AG09309 (cell line): Measurements from ENCODE around the gene PCLAF.
"Not testable (repeated sequence)": the region's sequence is repeated elsewhere in the genome, so short reads cannot be mapped to it uniquely, and the experiment has no call there.

Experiments
- DNase-seq: peaks from one replicate; pipeline ENCODE4 v3.0.0-alpha.2; 2010; ENCODE audit warnings: low read depth
- H3K4me3 ChIP-seq: 2 replicates; pipeline ENCODE4 v1.5.1; 2011; ENCODE audit warnings: mild to moderate bottlenecking, low read depth, low read length, moderate library complexity; ENCODE audit not compliant: control insufficient read depth
- TF ChIP-seq, protein P1 (sequence below): IDR thresholded peaks from 2 replicates; pipeline ENCODE4 v1.5.1; 2011; ENCODE audit warnings: mild to moderate bottlenecking, low read depth, low read length, inconsistent platforms; ENCODE audit not compliant: insufficient read depth, control insufficient read depth; ENCODE audit errors: missing control alignments

PCLAF gene

DNA sequence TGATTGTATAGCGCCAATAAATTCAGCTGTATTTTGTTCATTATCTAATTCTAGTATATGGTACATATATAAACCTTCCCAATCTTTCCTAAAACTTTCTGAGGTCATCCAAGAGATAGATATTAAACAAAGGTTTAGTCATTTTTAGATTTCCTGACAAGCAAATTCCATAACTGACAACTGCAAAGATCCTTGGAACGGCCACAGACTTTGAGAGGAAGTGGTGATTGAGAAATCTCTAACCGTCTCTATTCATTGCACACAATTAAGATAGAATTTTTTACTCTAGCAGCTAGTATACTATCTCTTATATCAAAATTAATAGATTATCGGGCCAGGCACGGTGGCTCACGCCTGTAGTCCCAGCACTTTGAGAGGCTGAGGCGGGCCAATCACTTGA is 30.0 kb downstream of the PCLAF start:
- TF ChIP-seq, protein P1, sequence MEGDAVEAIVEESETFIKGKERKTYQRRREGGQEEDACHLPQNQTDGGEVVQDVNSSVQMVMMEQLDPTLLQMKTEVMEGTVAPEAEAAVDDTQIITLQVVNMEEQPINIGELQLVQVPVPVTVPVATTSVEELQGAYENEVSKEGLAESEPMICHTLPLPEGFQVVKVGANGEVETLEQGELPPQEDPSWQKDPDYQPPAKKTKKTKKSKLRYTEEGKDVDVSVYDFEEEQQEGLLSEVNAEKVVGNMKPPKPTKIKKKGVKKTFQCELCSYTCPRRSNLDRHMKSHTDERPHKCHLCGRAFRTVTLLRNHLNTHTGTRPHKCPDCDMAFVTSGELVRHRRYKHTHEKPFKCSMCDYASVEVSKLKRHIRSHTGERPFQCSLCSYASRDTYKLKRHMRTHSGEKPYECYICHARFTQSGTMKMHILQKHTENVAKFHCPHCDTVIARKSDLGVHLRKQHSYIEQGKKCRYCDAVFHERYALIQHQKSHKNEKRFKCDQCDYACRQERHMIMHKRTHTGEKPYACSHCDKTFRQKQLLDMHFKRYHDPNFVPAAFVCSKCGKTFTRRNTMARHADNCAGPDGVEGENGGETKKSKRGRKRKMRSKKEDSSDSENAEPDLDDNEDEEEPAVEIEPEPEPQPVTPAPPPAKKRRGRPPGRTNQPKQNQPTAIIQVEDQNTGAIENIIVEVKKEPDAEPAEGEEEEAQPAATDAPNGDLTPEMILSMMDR: no peak
- DNase-seq: no peak
- no peak overlapping the region for H3K4me3 ChIP-seq

DNA sequence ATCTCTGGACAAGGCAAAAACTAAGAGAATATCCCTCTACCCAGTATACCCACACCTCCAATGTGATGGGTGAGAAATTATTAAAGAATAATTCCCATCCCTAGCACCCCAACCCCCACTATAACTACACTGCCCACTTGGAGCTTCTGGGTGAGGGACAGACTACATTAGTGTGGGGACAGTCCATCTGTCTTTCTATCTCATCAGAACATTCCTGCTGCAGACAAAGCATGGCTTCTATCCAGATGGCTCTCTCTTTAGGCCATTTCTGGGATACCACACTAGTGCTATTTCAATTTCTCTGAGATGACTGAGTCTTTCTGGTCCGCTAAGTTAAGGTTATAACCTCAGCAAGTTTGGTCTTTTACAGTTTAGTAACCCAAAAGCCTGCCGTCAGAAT is 31.9 kb downstream of the PCLAF start:
- TF ChIP-seq, protein P1: no peak
- H3K4me3 ChIP-seq: no peak overlapping the region
- DNase-seq: no peak

DNA sequence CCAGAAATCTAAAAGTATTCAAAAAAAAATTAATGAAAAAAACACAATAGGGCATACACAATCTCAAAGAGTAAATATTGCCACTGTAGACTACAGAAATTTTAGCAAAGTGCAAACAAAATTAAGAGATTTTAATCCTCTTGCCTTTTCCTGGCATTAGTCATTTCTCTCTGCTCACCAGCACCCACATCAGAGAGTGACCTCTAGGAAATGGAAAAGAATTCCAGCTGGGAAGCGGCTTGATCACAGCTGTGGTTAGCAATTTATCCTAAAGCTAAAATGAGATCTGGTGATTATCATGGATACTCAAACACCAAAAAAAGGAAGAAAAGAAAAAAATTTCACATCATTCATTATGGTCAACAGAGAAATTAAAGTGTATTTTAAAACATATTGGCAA is 32.8 kb downstream of the PCLAF start:
- TF ChIP-seq, protein P1: no peak
- DNase-seq: no peak
- H3K4me3 ChIP-seq: no peak overlapping the region

DNA sequence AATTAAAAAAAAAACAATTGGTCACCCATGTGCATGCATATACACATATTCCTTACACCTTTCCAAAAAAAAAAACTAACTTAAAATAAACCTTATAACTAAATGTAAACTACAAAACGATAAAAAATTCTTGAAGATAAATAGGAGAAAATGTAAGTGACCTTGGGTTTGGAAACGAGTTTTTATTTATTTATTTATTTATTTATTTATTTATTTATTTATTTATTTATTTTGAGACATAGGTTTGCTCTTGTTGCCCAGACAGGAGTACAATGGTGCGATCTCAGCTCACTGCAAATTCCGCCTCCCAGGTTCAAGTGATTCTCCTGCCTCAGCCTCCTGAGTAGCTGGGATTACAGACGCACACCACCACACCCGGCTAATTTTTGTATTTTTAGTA is 35.0 kb downstream of the PCLAF start:
- not testable (repeated sequence) for H3K4me3 ChIP-seq, DNase-seq

DNA sequence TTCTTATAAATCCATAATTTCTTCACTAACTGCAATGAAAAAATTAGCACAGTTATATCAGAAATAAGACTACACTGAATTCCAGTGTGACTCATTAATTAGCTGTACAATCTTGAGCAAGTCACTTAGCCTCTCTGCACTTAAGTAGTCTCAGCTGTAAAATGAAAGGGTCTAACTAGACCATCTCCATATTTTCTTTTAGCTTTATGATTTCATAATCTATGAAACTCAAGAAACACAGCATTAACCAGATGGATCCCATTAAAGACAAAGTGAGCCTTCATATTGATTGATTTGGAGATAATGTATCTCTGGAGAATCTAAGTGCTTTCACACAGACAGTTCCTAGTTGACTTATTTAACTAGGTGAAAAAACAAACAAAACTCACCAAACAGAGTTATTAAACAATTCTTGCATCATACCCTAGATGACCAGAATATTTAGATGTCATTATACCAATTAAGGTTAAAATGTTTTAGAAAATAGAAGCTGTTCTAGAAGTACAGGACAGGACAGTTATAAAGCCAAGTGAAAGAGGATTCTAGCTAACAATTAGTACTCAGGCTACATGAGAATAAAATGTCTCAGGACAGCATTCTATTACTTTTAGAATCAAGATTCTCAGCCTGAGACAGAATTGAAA is 36.5 kb downstream of the PCLAF start:
- TF ChIP-seq, protein P1: no peak
- no peak overlapping the region for H3K4me3 ChIP-seq
- DNase-seq: no peak

DNA sequence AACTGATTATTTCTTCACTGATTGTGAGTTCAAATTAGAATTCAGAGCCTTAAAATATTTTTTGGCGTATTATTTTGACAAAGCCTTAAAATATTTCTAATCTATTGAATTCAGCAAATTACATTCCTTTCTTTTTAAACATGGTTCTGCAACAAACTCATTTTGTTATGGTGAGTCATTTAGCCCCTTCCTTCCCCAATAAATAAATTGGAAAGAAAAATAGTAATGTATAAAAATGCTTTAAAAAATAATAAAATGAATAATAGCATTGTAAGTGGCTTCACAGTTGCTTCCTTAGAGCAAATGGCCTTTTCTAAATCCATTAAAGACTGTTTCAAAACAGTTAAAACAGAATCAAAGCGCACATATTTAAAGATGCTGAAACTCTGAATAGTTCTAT is 37.4 kb downstream of the PCLAF start:
- TF ChIP-seq, protein P1: no peak
- H3K4me3 ChIP-seq: no peak overlapping the region
- DNase-seq: no peak

DNA sequence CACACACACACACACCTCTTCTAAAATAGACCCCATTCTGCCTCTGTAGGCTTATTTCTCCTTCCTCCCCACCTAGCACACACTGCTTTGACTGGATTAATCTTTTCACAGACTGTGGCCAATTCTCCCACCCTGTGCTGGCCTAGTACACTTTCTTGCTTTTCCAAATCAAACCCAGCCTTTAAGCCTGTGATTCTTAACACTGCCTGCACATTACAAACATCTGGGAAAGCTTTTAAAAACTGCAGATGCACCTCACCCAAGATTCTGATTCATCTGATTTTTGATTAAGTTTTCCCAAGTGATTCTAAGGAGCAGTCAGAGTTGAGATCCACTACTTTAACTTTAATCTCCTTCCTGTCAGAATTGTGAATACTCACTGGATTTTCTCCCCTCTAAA is 38.0 kb downstream of the PCLAF start:
- TF ChIP-seq, protein P1: no peak
- H3K4me3 ChIP-seq: no peak overlapping the region
- DNase-seq: peak; percentile 32
